Measurements from ENCODE around the gene MCM9.

MCM9 gene

GRCh38 chr6:118934461-118935330 lies at the start of gene MCM9:
MCM9 (minus strand) TSS chr6:118935159; CDS start chr6:118931723, 3,436 bp downstream.
- peak; percentile 93 for DNase-seq

GRCh38 chr6:118984342-118984741 lies 49.4 kb upstream of the MCM9 start:
- no peak for DNase-seq

- DNase-seq: no peak
These were observed 47.6 kb upstream of the MCM9 start for GRCh38 chr6:118982575-118982911.

GRCh38 chr6:118981884-118982574 lies 47.1 kb upstream of the MCM9 start:
- DNase-seq: no peak

- no peak for DNase-seq
These were observed 45.1 kb upstream of the MCM9 start for GRCh38 chr6:118980063-118980462.

- DNase-seq: no peak
These were observed 39.8 kb upstream of the MCM9 start for GRCh38 chr6:118974790-118975189.

GRCh38 chr6:118971682-118972081 lies 36.7 kb upstream of the MCM9 start:
- no peak for DNase-seq

GRCh38 chr6:118970866-118971265 lies 35.9 kb upstream of the MCM9 start:
- DNase-seq: no peak

- no peak for DNase-seq
These were observed 33.5 kb upstream of the MCM9 start for GRCh38 chr6:118968416-118968815.

- no peak for DNase-seq
These were observed 32.3 kb upstream of the MCM9 start for GRCh38 chr6:118967239-118967638.

GRCh38 chr6:118965843-118966370 lies 30.9 kb upstream of the MCM9 start:
- no peak for DNase-seq

- no peak for DNase-seq
These were observed 30.4 kb upstream of the MCM9 start for GRCh38 chr6:118965371-118965770.

- no peak for DNase-seq
These were observed 28.0 kb upstream of the MCM9 start for GRCh38 chr6:118963003-118963402.

- DNase-seq: no peak
These were observed 24.9 kb upstream of the MCM9 start for GRCh38 chr6:118959903-118960302.

GRCh38 chr6:118953391-118953790 lies 18.4 kb upstream of the MCM9 start:
- DNase-seq: no peak

- no peak for DNase-seq
These were observed 17.7 kb upstream of the MCM9 start for GRCh38 chr6:118952683-118953082.

GRCh38 chr6:118945217-118945616 lies 10.3 kb upstream of the MCM9 start:
- DNase-seq: no peak

- no peak for DNase-seq
These were observed 5.8 kb upstream of the MCM9 start for GRCh38 chr6:118940770-118941169.

- DNase-seq: no peak
These were observed 4.7 kb upstream of the MCM9 start for GRCh38 chr6:118939683-118940082.

- DNase-seq: no peak
These were observed 1.2 kb upstream of the MCM9 start for GRCh38 chr6:118935978-118936703.

GRCh38 chr6:118935331-118935668 lies 341 bp upstream of the MCM9 start:
- no peak for DNase-seq

- DNase-seq: peak; percentile 7
These were observed 1.0 kb downstream of the MCM9 start for GRCh38 chr6:118933855-118934460.

- no peak for DNase-seq
These were observed 2.5 kb downstream of the MCM9 start for GRCh38 chr6:118932421-118932820.
